VCaP (cell line): Measurements from ENCODE around the gene ARF3.

ENCODE experiments used
- H3K27ac ChIP-seq: fragments of 450-650 bp; 2 replicates; pipeline ENCODE4 v1.5.1; 2017
- CTCF ChIP-seq: fragments of 450-650 bp; conservative IDR thresholded peaks from 2 replicates; pipeline ENCODE4 v1.5.1; 2017; ENCODE audit warnings: mild to moderate bottlenecking, moderate library complexity

ARF3 gene

GRCh38 chr12:48894271-48894670 lies 63.0 kb downstream of the ARF3 start:
- no peak for TF ChIP-seq CTCF
- no peak overlapping the region for H3K27ac ChIP-seq

GRCh38 chr12:48890657-48891418 lies 66.4 kb downstream of the ARF3 start:
- H3K27ac ChIP-seq: no peak overlapping the region
- TF ChIP-seq CTCF: peak; percentile 98

- H3K27ac ChIP-seq: no peak overlapping the region
- TF ChIP-seq CTCF: no peak
Measured at GRCh38 chr12:48889679-48890078, 67.6 kb downstream of the ARF3 start.
